Activated gamma-delta T cell (primary cell): ENCODE measurements around the gene RBM20.
"Not testable (repeated sequence)": the region's sequence is repeated elsewhere in the genome, so short reads cannot be mapped to it uniquely, and the experiment has no call there.

Experiments
- DNase-seq: peaks from one replicate; lab custom pipeline; 2025; lab: John Stamatoyannopoulos, UW

Gene RBM20

GRCh38 chr10:110625951-110626855 lies 17.9 kb upstream of the RBM20 start:
- no peak for DNase-seq

- DNase-seq = no peak
Measured at GRCh38 chr10:110628161-110628560, 16.0 kb upstream of the RBM20 start.

GRCh38 chr10:110629680-110630191 lies 14.4 kb upstream of the RBM20 start:
- DNase-seq = no peak

- DNase-seq = no peak
Measured at GRCh38 chr10:110631934-110632333, 12.2 kb upstream of the RBM20 start.

GRCh38 chr10:110632591-110633215 lies 11.4 kb upstream of the RBM20 start:
- no peak for DNase-seq

GRCh38 chr10:110634527-110635209 lies 9.5 kb upstream of the RBM20 start:
- DNase-seq = no peak

- DNase-seq = no peak
Measured at GRCh38 chr10:110636572-110636931, 7.6 kb upstream of the RBM20 start.

GRCh38 chr10:110636932-110637557 lies 7.1 kb upstream of the RBM20 start:
- no peak for DNase-seq

GRCh38 chr10:110637558-110638053 lies 6.5 kb upstream of the RBM20 start:
- DNase-seq = no peak

- DNase-seq = no peak
Measured at GRCh38 chr10:110638319-110638718, 5.8 kb upstream of the RBM20 start.

- DNase-seq = not testable (repeated sequence)
Measured at GRCh38 chr10:110639046-110639445, 5.1 kb upstream of the RBM20 start.

- not testable (repeated sequence) for DNase-seq
Measured at GRCh38 chr10:110639858-110640257, 4.3 kb upstream of the RBM20 start.

- DNase-seq = no peak
Measured at GRCh38 chr10:110641256-110641655, 2.9 kb upstream of the RBM20 start.

- DNase-seq = no peak
Measured at GRCh38 chr10:110642204-110643034, 1.7 kb upstream of the RBM20 start.

- DNase-seq = no peak
Measured at GRCh38 chr10:110643035-110643652, 992 bp upstream of the RBM20 start.

GRCh38 chr10:110644598-110645462 lies 694 bp downstream of the RBM20 start:
- DNase-seq = no peak

- no peak for DNase-seq
Measured at GRCh38 chr10:110646417-110647135, 2.4 kb downstream of the RBM20 start.

GRCh38 chr10:110647136-110647430 lies 2.9 kb downstream of the RBM20 start:
- DNase-seq = no peak

- DNase-seq = no peak
Measured at GRCh38 chr10:110648692-110649346, 4.7 kb downstream of the RBM20 start.
